DND-41 (cell line): ENCODE data around the gene ASF1A.

Experiments used
- ATAC-seq: fragments of 200-7000 bp; cut with Tn5 transposase; 3 replicates; pipeline ENCODE4 v1.9.1; 2021; ENCODE audit warnings: low read depth; ENCODE audit not compliant: insufficient read depth
- DNase-seq: peaks from one replicate; pipeline ENCODE4 v3.0.0-alpha.2; 2020
- H2AFZ ChIP-seq: 2 replicates; pipeline ENCODE4 v1.6.0; 2012; ENCODE audit warnings: low read depth, low read length
- H3K27ac ChIP-seq: 2 replicates; pipeline ENCODE4 v1.5.1; 2012; ENCODE audit warnings: low read length, inconsistent platforms
- H3K27me3 ChIP-seq: fragments of 200-600 bp; sonication (generic); 2 replicates; pipeline ENCODE4 v1.6.0; 2012; ENCODE audit warnings: low read length, mild to moderate bottlenecking, inconsistent platforms; ENCODE audit not compliant: insufficient read depth, poor library complexity
- H3K36me3 ChIP-seq: 2 replicates; pipeline ENCODE4 v1.5.1; 2012; ENCODE audit warnings: low read length, inconsistent platforms; ENCODE audit not compliant: insufficient read depth
- H3K4me1 ChIP-seq: 2 replicates; pipeline ENCODE4 v1.5.1; 2012; ENCODE audit warnings: mild to moderate bottlenecking, low read length; ENCODE audit not compliant: insufficient read depth
- H3K4me2 ChIP-seq: 2 replicates; pipeline ENCODE4 v1.6.0; 2012; ENCODE audit warnings: mild to moderate bottlenecking, moderate library complexity, low read length, inconsistent platforms; ENCODE audit not compliant: insufficient read depth
- H3K4me3 ChIP-seq, 2 experiments: fragments of 200-600 bp in 1 of 2; shearing (Covaris generic) in 1 of 2; 2 replicates each; pipeline ENCODE4 v1.5.1; 2012 to 2016; ENCODE audit warnings: inconsistent platforms in 2 of 2, low read length in 2 of 2, mild to moderate bottlenecking in 2 of 2, low read depth in 1 of 2, moderate library complexity in 1 of 2
- H3K79me2 ChIP-seq: 2 replicates; pipeline ENCODE4 v1.6.0; 2012; ENCODE audit warnings: low read length, inconsistent platforms; ENCODE audit not compliant: insufficient read depth
- H3K9ac ChIP-seq: 2 replicates; pipeline ENCODE4 v1.6.0; 2012; ENCODE audit warnings: low read depth, mild to moderate bottlenecking, inconsistent platforms, low read length, moderate library complexity
- H3K9me3 ChIP-seq: 2 replicates; pipeline ENCODE4 v1.5.1; 2012; ENCODE audit warnings: low read length, moderate library complexity, mild to moderate bottlenecking, inconsistent platforms; ENCODE audit not compliant: insufficient read depth, severe bottlenecking
- H4K20me1 ChIP-seq: 2 replicates; pipeline ENCODE4 v1.6.0; 2012; ENCODE audit warnings: low read length; ENCODE audit not compliant: insufficient read depth
- EZH2 ChIP-seq: IDR thresholded peaks from 3 replicates; pipeline ENCODE4 v1.6.1; 2012; ENCODE audit warnings: borderline replicate concordance, low read depth, mild to moderate bottlenecking, moderate library complexity, low read length, inconsistent platforms; ENCODE audit not compliant: severe bottlenecking
- TF ChIP-seq, protein P1 (sequence below): IDR thresholded peaks from 2 replicates; pipeline ENCODE4 v1.5.1; 2012; ENCODE audit warnings: borderline replicate concordance, low read length, moderate library complexity, mild to moderate bottlenecking; ENCODE audit not compliant: poor library complexity, severe bottlenecking; ENCODE audit errors: extremely low read depth

The ASF1A gene

DNA sequence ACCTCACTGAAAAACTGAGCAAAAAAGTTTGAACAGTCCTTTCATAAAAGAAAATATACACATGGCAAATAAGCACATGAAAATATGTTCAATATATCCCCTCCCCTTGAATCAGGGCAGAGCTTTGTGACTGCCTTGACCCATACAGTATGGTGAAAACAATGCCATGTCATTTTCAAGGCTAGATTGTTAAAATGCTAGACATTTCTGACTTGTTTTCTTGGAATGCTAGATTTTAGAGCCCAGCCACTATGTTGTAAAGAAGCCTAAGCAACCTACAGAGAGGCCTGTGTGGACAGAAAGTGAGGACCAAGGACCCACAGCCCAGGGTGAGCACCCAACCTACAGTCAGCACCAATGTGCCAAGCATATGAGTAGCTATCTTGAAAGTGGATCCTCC lies 17.1 kb upstream of the ASF1A start:
- H3K4me1 ChIP-seq: no peaks in the 10 kb centered on the region
- ATAC-seq (no peak), DNase-seq (no peak)
- no peak overlapping the region for H3K9ac ChIP-seq
- H3K4me2 ChIP-seq: no peak overlapping the region
- no peak overlapping the region for H3K4me3 ChIP-seq
- H3K9me3 ChIP-seq: no peaks in the 10 kb centered on the region
- TF ChIP-seq, protein P1, sequence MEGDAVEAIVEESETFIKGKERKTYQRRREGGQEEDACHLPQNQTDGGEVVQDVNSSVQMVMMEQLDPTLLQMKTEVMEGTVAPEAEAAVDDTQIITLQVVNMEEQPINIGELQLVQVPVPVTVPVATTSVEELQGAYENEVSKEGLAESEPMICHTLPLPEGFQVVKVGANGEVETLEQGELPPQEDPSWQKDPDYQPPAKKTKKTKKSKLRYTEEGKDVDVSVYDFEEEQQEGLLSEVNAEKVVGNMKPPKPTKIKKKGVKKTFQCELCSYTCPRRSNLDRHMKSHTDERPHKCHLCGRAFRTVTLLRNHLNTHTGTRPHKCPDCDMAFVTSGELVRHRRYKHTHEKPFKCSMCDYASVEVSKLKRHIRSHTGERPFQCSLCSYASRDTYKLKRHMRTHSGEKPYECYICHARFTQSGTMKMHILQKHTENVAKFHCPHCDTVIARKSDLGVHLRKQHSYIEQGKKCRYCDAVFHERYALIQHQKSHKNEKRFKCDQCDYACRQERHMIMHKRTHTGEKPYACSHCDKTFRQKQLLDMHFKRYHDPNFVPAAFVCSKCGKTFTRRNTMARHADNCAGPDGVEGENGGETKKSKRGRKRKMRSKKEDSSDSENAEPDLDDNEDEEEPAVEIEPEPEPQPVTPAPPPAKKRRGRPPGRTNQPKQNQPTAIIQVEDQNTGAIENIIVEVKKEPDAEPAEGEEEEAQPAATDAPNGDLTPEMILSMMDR: no peak
- TF ChIP-seq EZH2: no peak
- no peak overlapping the region for H3K27ac ChIP-seq
- H3K79me2 ChIP-seq: peaks cover 3% of the 10 kb centered on the region; the same call in 1 of the 2 replicates
- no peaks in the 10 kb centered on the region for H4K20me1 ChIP-seq
- 0 out of 2 replicates have a peak, but pooled peaks cover 3% of the 10 kb centered on the region for H3K36me3 ChIP-seq
- H2AFZ ChIP-seq: no peak overlapping the region
- H3K27me3 ChIP-seq: no peaks in the 10 kb centered on the region

DNA sequence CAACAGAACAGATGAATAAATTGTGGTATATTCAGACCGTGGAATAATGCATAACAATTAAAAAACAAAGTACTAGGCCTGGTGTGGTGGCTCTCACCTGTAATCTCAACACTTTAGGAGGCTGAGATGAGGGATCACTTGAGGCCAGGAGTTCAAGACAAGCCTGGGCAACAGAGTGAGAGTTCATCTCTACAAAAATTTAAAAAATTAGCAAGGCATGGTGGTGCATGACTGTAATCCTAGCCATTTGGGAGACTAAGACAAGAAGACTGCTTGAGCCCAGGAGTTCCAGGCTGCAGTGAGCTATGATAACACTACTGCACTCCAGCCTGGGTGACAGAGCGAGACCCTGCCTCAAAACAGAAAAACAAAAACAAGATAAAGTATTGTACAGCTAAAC lies 16.1 kb upstream of the ASF1A start:
- Histone ChIP-seq H3K4me3 (no peak overlapping the region), H3K4me1 (no peaks in the 10 kb centered on the region), H3K36me3 (0 out of 2 replicates have a peak, but pooled peaks cover 3% of the 10 kb centered on the region), H4K20me1 (no peaks in the 10 kb centered on the region), H3K27me3 (no peaks in the 10 kb centered on the region), H3K4me2 (no peak overlapping the region), H3K9ac (no peak overlapping the region), H3K79me2 (peaks cover 3% of the 10 kb centered on the region), H2AFZ (no peak overlapping the region), H3K9me3 (no peaks in the 10 kb centered on the region), H3K27ac (no peak overlapping the region)
- ATAC-seq: no peak
- no peak for TF ChIP-seq EZH2
- TF ChIP-seq, protein P1: no peak
- no peak for DNase-seq

DNA sequence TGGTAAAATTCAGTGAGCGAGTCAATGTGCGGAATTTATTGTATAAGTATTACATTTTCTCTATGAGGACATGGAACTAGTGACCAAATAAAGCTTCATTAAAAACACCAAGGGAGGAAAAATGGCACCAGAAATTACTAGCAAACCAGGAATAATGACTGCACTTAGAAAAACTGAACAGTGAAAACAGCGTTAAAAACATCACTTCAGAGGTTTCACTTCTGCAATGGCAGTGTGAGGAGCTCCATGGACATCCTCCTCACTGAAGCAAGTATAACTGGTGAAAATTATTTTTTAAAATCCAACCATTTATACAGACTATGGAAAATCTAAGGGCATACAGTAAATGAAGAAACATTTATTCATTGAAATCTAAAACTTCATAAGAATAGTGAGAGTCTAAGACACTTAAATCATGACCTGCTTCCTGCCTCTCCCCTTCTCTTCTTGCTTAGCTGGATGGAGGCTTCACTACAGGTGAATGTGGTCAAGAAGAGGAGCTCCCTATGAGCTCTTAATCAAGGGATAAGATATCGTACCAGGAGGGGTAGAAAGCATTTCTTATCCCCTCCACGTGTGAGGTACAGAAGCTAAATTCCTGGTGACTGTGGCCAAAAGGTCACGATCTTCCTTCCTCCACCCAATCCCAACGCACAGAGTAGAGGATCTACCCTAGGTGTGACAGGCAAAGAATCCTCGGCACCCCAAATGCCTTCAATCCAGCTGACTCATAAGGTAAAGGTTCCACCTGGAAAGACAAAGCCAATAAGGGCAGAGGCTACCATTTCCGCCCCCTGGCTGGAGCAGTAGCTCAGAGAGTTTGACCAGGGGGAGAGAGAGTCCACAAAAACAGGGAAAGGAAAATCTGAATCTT lies 12.3 kb upstream of the ASF1A start:
- no peak for TF ChIP-seq EZH2
- TF ChIP-seq, protein P1: no peak
- H3K27me3 ChIP-seq: no peaks in the 10 kb centered on the region
- H3K9me3 ChIP-seq: no peaks in the 10 kb centered on the region
- H3K27ac ChIP-seq: no peak overlapping the region
- H3K4me1 ChIP-seq: peaks cover 1% of the 10 kb centered on the region
- H2AFZ ChIP-seq: no peak overlapping the region
- no peaks in the 10 kb centered on the region for H3K36me3 ChIP-seq
- H4K20me1 ChIP-seq: no peaks in the 10 kb centered on the region
- ATAC-seq: no peak
- DNase-seq: no peak
- no peak overlapping the region for H3K4me3 ChIP-seq
- no peak overlapping the region for H3K9ac ChIP-seq
- peaks cover 3% of the 10 kb centered on the region for H3K79me2 ChIP-seq
- no peak overlapping the region for H3K4me2 ChIP-seq
